Neural progenitor cell (in vitro differentiated cells): ENCODE data around the gene AQP7. TPM values are rescaled to one million over a fixed set of nuclear protein-coding genes. Genes with fewer than 3 reads are reported as not detected.

ENCODE experiments used
- DNase-seq: peaks from one replicate; pipeline ENCODE4 v3.0.0-alpha.2; 2016; ENCODE audit warnings: low spot score
- H2AFZ ChIP-seq: fragments of 200-600 bp; sonication (generic); replicated peaks from 2 replicates; pipeline ENCODE4 v1.6.1; 2016; ENCODE audit warnings: antibody characterized with exemption
- H3F3A ChIP-seq: fragments of 200-600 bp; sonication (generic); 2 replicates; pipeline ENCODE4 v1.6.1; 2016; ENCODE audit warnings: antibody characterized with exemption, low read depth
- H3K27ac ChIP-seq: fragments of 200-600 bp; sonication (generic); 2 replicates; pipeline ENCODE4 v1.5.1; 2016; ENCODE audit warnings: mild to moderate bottlenecking
- H3K27me3 ChIP-seq: fragments of 200-600 bp; sonication (generic); 2 replicates; pipeline ENCODE4 v1.6.1; 2016; ENCODE audit warnings: mild to moderate bottlenecking, moderate library complexity
- H3K36me3 ChIP-seq: fragments of 200-600 bp; sonication (generic); 2 replicates; pipeline ENCODE4 v1.5.1; 2016
- H3K4me1 ChIP-seq: fragments of 200-600 bp; sonication (generic); 2 replicates; pipeline ENCODE4 v1.6.1; 2016; ENCODE audit warnings: mixed run types
- H3K4me2 ChIP-seq: fragments of 200-600 bp; sonication (generic); 2 replicates; pipeline ENCODE4 v1.6.1; 2016
- H3K4me3 ChIP-seq: fragments of 200-600 bp; sonication (generic); 2 replicates; pipeline ENCODE4 v1.5.1; 2016
- H3K79me2 ChIP-seq: fragments of 200-600 bp; sonication (generic); 2 replicates; pipeline ENCODE4 v1.6.1; 2016; ENCODE audit warnings: low read depth
- H3K9ac ChIP-seq: fragments of 200-600 bp; sonication (generic); 2 replicates; pipeline ENCODE4 v1.6.1; 2016
- H3K9me3 ChIP-seq: fragments of 200-600 bp; sonication (generic); 2 replicates; pipeline ENCODE4 v1.5.1; 2016; ENCODE audit warnings: low read depth
- H4K20me1 ChIP-seq: fragments of 200-600 bp; sonication (generic); 2 replicates; pipeline ENCODE4 v1.6.1; 2016; ENCODE audit warnings: low read depth
- H3K27ac Mint-ChIP-seq: 3 replicates; pipeline ENCODE4 v1.8.0; 2021; ENCODE audit warnings: mixed read lengths
- H3K27me3 Mint-ChIP-seq: 2 replicates; pipeline ENCODE4 v1.8.0; 2022; ENCODE audit warnings: low read depth, mild to moderate bottlenecking, inconsistent platforms, moderate library complexity, mixed read lengths; ENCODE audit not compliant: insufficient read depth
- H3K36me3 Mint-ChIP-seq: 3 replicates; pipeline ENCODE4 v1.8.0; 2021; ENCODE audit warnings: mixed read lengths
- H3K4me1 Mint-ChIP-seq: 3 replicates; pipeline ENCODE4 v1.8.0; 2021; ENCODE audit warnings: mixed read lengths
- H3K4me3 Mint-ChIP-seq: 3 replicates; pipeline ENCODE4 v1.8.0; 2021; ENCODE audit warnings: mild to moderate bottlenecking, moderate library complexity, mixed read lengths
- H3K9me3 Mint-ChIP-seq: 3 replicates; pipeline ENCODE4 v1.8.0; 2020; ENCODE audit warnings: mixed read lengths
- EZH2 ChIP-seq: fragments of 200-600 bp; sonication (generic); IDR thresholded peaks from 2 replicates; pipeline ENCODE4 v1.6.1; 2017; ENCODE audit warnings: antibody characterized with exemption, mild to moderate bottlenecking, moderate library complexity
- EZH2phosphoT487 ChIP-seq: fragments of 200-600 bp; sonication (generic); IDR thresholded peaks from 2 replicates; pipeline ENCODE4 v1.6.1; 2017; ENCODE audit warnings: antibody characterized with exemption
- total RNA-seq: library from RNA; depleted of rRNA; stranded (reverse); fragments of >200 nt; gene quantifications from 2 replicates; pipeline ENCODE4 v1.2.3, GENCODE V29; 2015; ENCODE audit warnings: low replicate concordance
- TF ChIP-seq, protein P1 (sequence below): fragments of 200-600 bp; sonication (generic); IDR thresholded peaks from 2 replicates; pipeline ENCODE4 v1.5.1; 2017; ENCODE audit warnings: antibody characterized with exemption, mild to moderate bottlenecking

AQP7 gene
- total RNA-seq, 1 donor from 2014 or later: not detected

GRCh38 chr9:33436445-33436844, 34.1 kb upstream of the AQP7 start:
- Mint-ChIP-seq H3K27ac (no peak overlapping the region), H3K4me3 (no peak overlapping the region), H3K36me3 (no peaks in the 10 kb centered on the region), H3K27me3 (peaks cover 6% of the 10 kb centered on the region), H3K4me1 (peaks cover 21% of the 10 kb centered on the region), H3K9me3 (no peaks in the 10 kb centered on the region)
- no peaks in the 10 kb centered on the region for H3K4me1 ChIP-seq
- H4K20me1 ChIP-seq: no peaks in the 10 kb centered on the region
- peak overlapping the region; percentile 17 for H2AFZ ChIP-seq
- DNase-seq: peak; percentile 11
- no peaks in the 10 kb centered on the region for H3K27me3 ChIP-seq
- TF ChIP-seq EZH2phosphoT487: no peak
- TF ChIP-seq, protein P1, sequence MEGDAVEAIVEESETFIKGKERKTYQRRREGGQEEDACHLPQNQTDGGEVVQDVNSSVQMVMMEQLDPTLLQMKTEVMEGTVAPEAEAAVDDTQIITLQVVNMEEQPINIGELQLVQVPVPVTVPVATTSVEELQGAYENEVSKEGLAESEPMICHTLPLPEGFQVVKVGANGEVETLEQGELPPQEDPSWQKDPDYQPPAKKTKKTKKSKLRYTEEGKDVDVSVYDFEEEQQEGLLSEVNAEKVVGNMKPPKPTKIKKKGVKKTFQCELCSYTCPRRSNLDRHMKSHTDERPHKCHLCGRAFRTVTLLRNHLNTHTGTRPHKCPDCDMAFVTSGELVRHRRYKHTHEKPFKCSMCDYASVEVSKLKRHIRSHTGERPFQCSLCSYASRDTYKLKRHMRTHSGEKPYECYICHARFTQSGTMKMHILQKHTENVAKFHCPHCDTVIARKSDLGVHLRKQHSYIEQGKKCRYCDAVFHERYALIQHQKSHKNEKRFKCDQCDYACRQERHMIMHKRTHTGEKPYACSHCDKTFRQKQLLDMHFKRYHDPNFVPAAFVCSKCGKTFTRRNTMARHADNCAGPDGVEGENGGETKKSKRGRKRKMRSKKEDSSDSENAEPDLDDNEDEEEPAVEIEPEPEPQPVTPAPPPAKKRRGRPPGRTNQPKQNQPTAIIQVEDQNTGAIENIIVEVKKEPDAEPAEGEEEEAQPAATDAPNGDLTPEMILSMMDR: no peak
- TF ChIP-seq EZH2: no peak
- no peaks in the 10 kb centered on the region for H3K36me3 ChIP-seq
- H3K79me2 ChIP-seq: no peaks in the 10 kb centered on the region
- no peaks in the 10 kb centered on the region for H3K9me3 ChIP-seq
- H3F3A ChIP-seq: no peaks in the 10 kb centered on the region
- H3K4me3 ChIP-seq: no peak overlapping the region
- no peak overlapping the region for H3K9ac ChIP-seq
- no peak overlapping the region for H3K27ac ChIP-seq
- no peak overlapping the region for H3K4me2 ChIP-seq

- no peak overlapping the region for H3K4me3 ChIP-seq
- no peak overlapping the region for H3K27ac Mint-ChIP-seq
- H3K4me3 Mint-ChIP-seq: no peak overlapping the region
- DNase-seq: peak; percentile 16
- no peak overlapping the region for H3K9ac ChIP-seq
- no peaks in the 10 kb centered on the region for H3K27me3 ChIP-seq
- H3K36me3 Mint-ChIP-seq: no peaks in the 10 kb centered on the region
- H3K27me3 Mint-ChIP-seq: peaks cover 4% of the 10 kb centered on the region
- no peak overlapping the region for H3K27ac ChIP-seq
- no peak overlapping the region for H2AFZ ChIP-seq
- H3K9me3 Mint-ChIP-seq: no peaks in the 10 kb centered on the region
- no peaks in the 10 kb centered on the region for H3F3A ChIP-seq
- H3K9me3 ChIP-seq: no peaks in the 10 kb centered on the region
- H3K79me2 ChIP-seq: no peaks in the 10 kb centered on the region
- no peaks in the 10 kb centered on the region for H4K20me1 ChIP-seq
- peaks cover 21% of the 10 kb centered on the region for H3K4me1 Mint-ChIP-seq
- no peaks in the 10 kb centered on the region for H3K4me1 ChIP-seq
- H3K36me3 ChIP-seq: no peaks in the 10 kb centered on the region
- no peak for TF ChIP-seq EZH2phosphoT487
- TF ChIP-seq EZH2: no peak
- TF ChIP-seq, protein P1: no peak
- no peak overlapping the region for H3K4me2 ChIP-seq
Observed at GRCh38 chr9:33435821-33436277, 33.5 kb upstream of the AQP7 start.

DNA sequence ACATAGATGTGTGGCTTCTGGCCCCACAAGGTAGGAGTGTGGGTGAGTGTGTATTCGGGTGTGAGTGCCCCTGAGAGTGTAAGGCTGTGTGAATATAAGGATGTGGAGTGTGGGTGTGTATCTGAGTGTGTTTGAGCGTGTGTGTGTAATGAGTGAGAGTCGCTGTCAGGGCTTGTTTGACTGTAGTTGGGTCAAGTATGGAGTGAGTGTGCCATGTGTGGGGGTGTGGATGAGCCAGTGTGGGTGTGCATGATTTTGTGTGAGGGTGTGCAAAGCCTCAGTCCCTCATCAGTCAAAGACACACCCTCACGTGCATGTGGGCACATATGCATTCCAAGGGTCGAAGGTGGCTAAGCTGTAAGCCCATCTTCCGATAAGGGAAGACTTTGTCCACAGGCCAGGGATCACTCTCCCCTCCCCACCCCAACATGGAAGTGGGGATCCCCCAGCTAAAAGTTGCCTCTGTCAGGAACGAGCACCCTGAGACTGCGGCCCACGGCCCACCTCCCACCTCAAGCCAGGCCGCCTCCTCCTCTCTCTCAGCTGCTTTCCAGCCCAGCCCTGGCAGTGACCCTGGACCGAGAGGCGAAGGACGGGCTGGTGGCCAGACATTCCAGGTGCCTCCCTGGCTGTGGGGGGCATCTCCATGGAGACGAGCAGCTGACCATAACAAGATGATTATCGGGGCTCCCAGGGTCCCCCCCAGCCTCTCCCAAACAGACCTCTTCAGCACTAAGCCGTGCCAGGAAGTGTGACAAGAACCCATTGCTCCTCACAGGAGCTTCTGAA, 32.1 kb upstream of the AQP7 start:
- Histone ChIP-seq H3K9ac (no peak overlapping the region), H4K20me1 (no peaks in the 10 kb centered on the region), H3K27ac (no peak overlapping the region), H3F3A (no peaks in the 10 kb centered on the region), H3K4me2 (no peak overlapping the region), H3K27me3 (no peaks in the 10 kb centered on the region), H3K36me3 (no peaks in the 10 kb centered on the region), H2AFZ (no peak overlapping the region), H3K4me1 (no peaks in the 10 kb centered on the region), H3K4me3 (no peak overlapping the region), H3K79me2 (no peaks in the 10 kb centered on the region), H3K9me3 (no peaks in the 10 kb centered on the region)
- Mint-ChIP-seq H3K4me3 (no peak overlapping the region), H3K36me3 (no peaks in the 10 kb centered on the region), H3K27ac (no peak overlapping the region), H3K9me3 (no peaks in the 10 kb centered on the region), H3K27me3 (peaks cover 8% of the 10 kb centered on the region), H3K4me1 (peaks cover 21% of the 10 kb centered on the region)
- TF ChIP-seq EZH2phosphoT487 (no peak), EZH2 (no peak)
- TF ChIP-seq, protein P1: no peak
- no peak for DNase-seq
